ENCODE results near the gene LCT.

GRCh38 chr2:135821190-135821589, 15.8 kb downstream of the LCT start:
- TF ChIP-seq CTCF (tag by site-specific recombination; IDR thresholded peaks at IDR 0.05): no peak
- TF ChIP-seq ZNF843 (tag by site-specific recombination; IDR thresholded peaks at IDR 0.05): no peak
- no peak for TF ChIP-seq ZFP37 (tag by site-specific recombination; IDR thresholded peaks at IDR 0.05)
- no peak for TF ChIP-seq ATF2 (tag by site-specific recombination; IDR thresholded peaks at IDR 0.05; ENCODE audit: low read depth)
- no peak for TF ChIP-seq ZNF548 (tag by site-specific recombination; IDR thresholded peaks at IDR 0.05)
- no peak for TF ChIP-seq ZNF280D (tag by site-specific recombination; IDR thresholded peaks at IDR 0.05)
- TF ChIP-seq ZNF629 (tag by site-specific recombination; IDR thresholded peaks at IDR 0.05): no peak
- TF ChIP-seq GLIS2 (tag by site-specific recombination; IDR thresholded peaks at IDR 0.05): no peak
- TF ChIP-seq ZNF274 (IDR thresholded peaks at IDR 0.05; ENCODE audit: low read length): no peak
- TF ChIP-seq ZNF274 (tag by site-specific recombination; IDR thresholded peaks at IDR 0.05; ENCODE audit: borderline replicate concordance): no peak
- no peak for TF ChIP-seq ZNF610 (tag by site-specific recombination; IDR thresholded peaks at IDR 0.05; ENCODE audit: borderline replicate concordance)
- no peak for TF ChIP-seq YY1 (tag by site-specific recombination; IDR thresholded peaks at IDR 0.05)
- no peak for TF ChIP-seq ZSCAN16 (tag by site-specific recombination; IDR thresholded peaks at IDR 0.05)
- no peak for TF ChIP-seq TCF7L2 (IDR thresholded peaks at IDR 0.05; ENCODE audit: borderline replicate concordance, low read depth, low read length)
